ENCODE results near the gene HPSE2.

HPSE2 gene

GRCh38 chr10:98415731-98416119, 819.9 kb downstream of the HPSE2 start:
- Histone ChIP-seq H3K79me2 (ENCODE audit: insufficient read depth, low read length) (no peaks in the 10 kb centered on the region), H3K9ac (ENCODE audit: low read depth, low read length) (no peak overlapping the region), H3K4me1 (ENCODE audit: insufficient read depth, low read length) (peaks cover 17% of the 10 kb centered on the region), H2AFZ (ENCODE audit: low read depth, low read length) (0 out of 2 replicates have a peak overlapping the region, but pooled peaks have one; percentile 75), H3K27me3 (ENCODE audit: insufficient read depth, low read length, poor library complexity) (no peaks in the 10 kb centered on the region), H3K9me3 (ENCODE audit: insufficient read depth, low read length, severe bottlenecking) (no peaks in the 10 kb centered on the region), H4K20me1 (ENCODE audit: insufficient read depth, low read length) (no peaks in the 10 kb centered on the region; the same call in 1 of the 2 replicates), H3K27ac (ENCODE audit: low read length) (no peak overlapping the region; the same call in 1 of the 2 replicates), H3K4me3 (ENCODE audit: low read depth in 1 of 2, low read length in 2 of 2) (no peak overlapping the region), H3K36me3 (ENCODE audit: insufficient read depth, low read length) (peaks cover 31% of the 10 kb centered on the region), H3K4me2 (ENCODE audit: insufficient read depth, low read length) (no peak overlapping the region)
- DNase-seq, result no peak
- TF ChIP-seq CTCF (IDR thresholded peaks at IDR 0.05; ENCODE audit: borderline replicate concordance, extremely low read depth, low read length, poor library complexity, severe bottlenecking), result no peak
- TF ChIP-seq EZH2 (IDR thresholded peaks at IDR 0.05; ENCODE audit: borderline replicate concordance, low read depth, low read length, severe bottlenecking), result no peak
- no peak for ATAC-seq (ENCODE audit: insufficient read depth, low read depth)

- peak within 1 kb of the TSS; percentile 56 for H3K9ac ChIP-seq (ENCODE audit: low read depth, low read length)
- DNase-seq, result peak; percentile 74
- peak within 1 kb of the TSS; percentile 73 for H3K27ac ChIP-seq (ENCODE audit: low read length)
- no peak for TF ChIP-seq CTCF (IDR thresholded peaks at IDR 0.05; ENCODE audit: borderline replicate concordance, extremely low read depth, low read length, poor library complexity, severe bottlenecking)
- TF ChIP-seq EZH2 (IDR thresholded peaks at IDR 0.05; ENCODE audit: borderline replicate concordance, low read depth, low read length, severe bottlenecking), result no peak
- no peaks in the 10 kb centered on the region for H3K27me3 ChIP-seq (ENCODE audit: insufficient read depth, low read length, poor library complexity)
- peaks cover 29% of the 10 kb centered on the region for H3K36me3 ChIP-seq (ENCODE audit: insufficient read depth, low read length)
- H2AFZ ChIP-seq (ENCODE audit: low read depth, low read length), result peak within 1 kb of the TSS; percentile 75
- H4K20me1 ChIP-seq (ENCODE audit: insufficient read depth, low read length), result no peaks in the 10 kb centered on the region; the same call in 1 of the 2 replicates
- no peaks in the 10 kb centered on the region for H3K9me3 ChIP-seq (ENCODE audit: insufficient read depth, low read length, severe bottlenecking)
- H3K79me2 ChIP-seq (ENCODE audit: insufficient read depth, low read length), result no peaks in the 10 kb centered on the region
- peaks cover 17% of the 10 kb centered on the region for H3K4me1 ChIP-seq (ENCODE audit: insufficient read depth, low read length)
- peak within 1 kb of the TSS; percentile 65 for H3K4me2 ChIP-seq (ENCODE audit: insufficient read depth, low read length)
- ATAC-seq (ENCODE audit: insufficient read depth, low read depth), result peak; percentile 92
- H3K4me3 ChIP-seq (ENCODE audit: low read depth in 1 of 2, low read length in 2 of 2), result peak within 1 kb of the TSS; percentile 15 to 59; a peak in 3 of 4 replicates
These were observed 820.5 kb downstream of the HPSE2 start, which contains the start of gene PYROXD2 for GRCh38 chr10:98414932-98415730. PYROXD2 (minus strand) TSS chr10:98415182; CDS start chr10:98415135, 47 bp downstream.

GRCh38 chr10:98414578-98414931, 821.1 kb downstream of the HPSE2 start:
- ATAC-seq (ENCODE audit: insufficient read depth, low read depth), result no peak

More at GRCh38 chr10:98414578-98414931, 821.1 kb downstream of the HPSE2 start:
- H3K27me3 ChIP-seq (ENCODE audit: insufficient read depth, low read length, poor library complexity), result no peaks in the 10 kb centered on the region
- H3K4me3 ChIP-seq (ENCODE audit: low read depth in 1 of 2, low read length in 2 of 2), result peak overlapping the region; percentile 15 to 59; a peak in 3 of 4 replicates
- no peaks in the 10 kb centered on the region for H3K9me3 ChIP-seq (ENCODE audit: insufficient read depth, low read length, severe bottlenecking)
- H3K4me1 ChIP-seq (ENCODE audit: insufficient read depth, low read length), result peaks cover 17% of the 10 kb centered on the region
- no peak for DNase-seq
- H3K4me2 ChIP-seq (ENCODE audit: insufficient read depth, low read length), result peak overlapping the region; percentile 65
- H3K27ac ChIP-seq (ENCODE audit: low read length), result peak overlapping the region; percentile 73
- H2AFZ ChIP-seq (ENCODE audit: low read depth, low read length), result peak overlapping the region; percentile 75
- no peaks in the 10 kb centered on the region for H3K79me2 ChIP-seq (ENCODE audit: insufficient read depth, low read length)
- H4K20me1 ChIP-seq (ENCODE audit: insufficient read depth, low read length), result no peaks in the 10 kb centered on the region; the same call in 1 of the 2 replicates
- no peak for TF ChIP-seq CTCF (IDR thresholded peaks at IDR 0.05; ENCODE audit: borderline replicate concordance, extremely low read depth, low read length, poor library complexity, severe bottlenecking)
- TF ChIP-seq EZH2 (IDR thresholded peaks at IDR 0.05; ENCODE audit: borderline replicate concordance, low read depth, low read length, severe bottlenecking), result no peak
- H3K36me3 ChIP-seq (ENCODE audit: insufficient read depth, low read length), result peaks cover 23% of the 10 kb centered on the region
- peak overlapping the region; percentile 56 for H3K9ac ChIP-seq (ENCODE audit: low read depth, low read length)

Measured in DND-41 (cell line).